SK-N-MC (cell line): ENCODE results near the gene PDZD2.

Experiments
- DNase-seq: peaks from one replicate; pipeline ENCODE4 v3.0.0-alpha.2; 2011; ENCODE audit warnings: low read depth, low spot score
- H3K27ac ChIP-seq: fragments of 200-600 bp; sonication (generic); 2 replicates; pipeline ENCODE4 v1.5.1; 2016; ENCODE audit warnings: mixed run types
- H3K36me3 ChIP-seq: fragments of 200-600 bp; sonication (generic); 2 replicates; pipeline ENCODE4 v1.6.1; 2017; ENCODE audit warnings: antibody characterized with exemption, low read length, mixed read lengths; ENCODE audit not compliant: insufficient read depth
- H3K4me3 ChIP-seq: fragments of 200-600 bp; sonication (generic); 2 replicates; pipeline ENCODE4 v1.5.1; 2016
- H3K9ac ChIP-seq: fragments of 200-600 bp; sonication (generic); 2 replicates; pipeline ENCODE4 v1.8.0; 2017; ENCODE audit warnings: mixed run types, mixed read lengths; ENCODE audit not compliant: insufficient read length
- H3K9me3 ChIP-seq: fragments of 200-600 bp; sonication (generic); 2 replicates; pipeline ENCODE4 v1.6.1; 2017; ENCODE audit warnings: low read depth, mild to moderate bottlenecking, antibody characterized with exemption, low read length, moderate library complexity, mixed read lengths
- EZH2 ChIP-seq: fragments of 200-600 bp; sonication (generic); IDR thresholded peaks from one replicate; pipeline ENCODE4 v1.6.1; 2017; ENCODE audit warnings: antibody characterized with exemption
- FOXP2 ChIP-seq: optimal IDR thresholded peaks from 2 replicates; pipeline ENCODE3; 2011; ENCODE audit warnings: mild to moderate bottlenecking, moderate library complexity; ENCODE audit not compliant: insufficient read depth; ENCODE audit errors: extremely low read length, control extremely low read depth
- POLR2AphosphoS5 ChIP-seq: IDR thresholded peaks from 2 replicates; pipeline ENCODE4 v1.6.1; 2012; ENCODE audit warnings: mild to moderate bottlenecking, low read depth, low read length, borderline replicate concordance

PDZD2 gene

DNA sequence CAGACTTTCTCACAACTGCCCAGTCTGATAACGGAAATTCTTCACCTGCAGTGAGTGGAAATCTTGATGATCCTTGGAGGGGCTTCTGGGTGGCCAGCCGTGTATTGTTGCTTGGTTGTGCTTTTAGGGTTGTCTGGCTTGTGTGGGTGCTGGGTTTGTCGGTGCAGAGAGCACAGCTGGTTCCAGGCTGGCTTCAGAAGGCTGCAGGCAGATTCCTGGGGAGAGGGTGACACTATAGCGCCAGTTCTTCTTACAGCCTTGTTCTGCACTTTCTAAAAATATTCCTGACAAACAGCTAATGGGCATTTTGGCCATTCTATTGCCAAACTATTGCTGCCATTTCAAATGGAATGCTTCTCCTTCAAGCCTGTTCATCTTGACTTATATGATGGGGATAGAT is 99.3 kb downstream of the PDZD2 start:
- Histone ChIP-seq H3K9ac (no peak overlapping the region), H3K4me3 (no peak overlapping the region), H3K9me3 (no peaks in the 10 kb centered on the region), H3K27ac (no peak overlapping the region), H3K36me3 (no peaks in the 10 kb centered on the region)
- no peak for DNase-seq
- no peak for TF ChIP-seq EZH2
- no peak for TF ChIP-seq POLR2AphosphoS5
- TF ChIP-seq FOXP2, result no peak

DNA sequence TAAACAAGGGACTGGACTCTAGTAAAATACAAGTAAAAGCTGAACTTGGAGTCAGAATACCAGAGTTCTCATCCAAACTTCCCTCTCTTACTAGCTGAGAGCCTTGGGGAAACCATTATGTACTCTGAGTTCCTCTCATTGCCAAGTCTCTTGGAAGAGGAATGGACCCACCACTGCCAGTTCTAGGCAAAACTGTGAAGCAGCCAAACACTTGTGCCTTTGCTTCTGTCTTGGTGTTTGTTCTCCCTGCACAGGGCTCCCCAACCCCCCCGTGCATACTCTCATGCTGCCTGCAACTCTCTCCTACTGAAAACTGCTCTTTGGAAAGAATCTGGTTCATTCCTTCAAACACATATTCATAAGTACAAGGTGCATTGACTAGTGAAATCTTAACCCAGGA is 102.6 kb downstream of the PDZD2 start:
- H3K9me3 ChIP-seq, result no peaks in the 10 kb centered on the region
- no peak overlapping the region for H3K9ac ChIP-seq
- no peak for DNase-seq
- no peak overlapping the region for H3K4me3 ChIP-seq
- no peak for TF ChIP-seq POLR2AphosphoS5
- no peak for TF ChIP-seq FOXP2
- TF ChIP-seq EZH2, result no peak
- no peaks in the 10 kb centered on the region for H3K36me3 ChIP-seq
- H3K27ac ChIP-seq, result no peak overlapping the region

DNA sequence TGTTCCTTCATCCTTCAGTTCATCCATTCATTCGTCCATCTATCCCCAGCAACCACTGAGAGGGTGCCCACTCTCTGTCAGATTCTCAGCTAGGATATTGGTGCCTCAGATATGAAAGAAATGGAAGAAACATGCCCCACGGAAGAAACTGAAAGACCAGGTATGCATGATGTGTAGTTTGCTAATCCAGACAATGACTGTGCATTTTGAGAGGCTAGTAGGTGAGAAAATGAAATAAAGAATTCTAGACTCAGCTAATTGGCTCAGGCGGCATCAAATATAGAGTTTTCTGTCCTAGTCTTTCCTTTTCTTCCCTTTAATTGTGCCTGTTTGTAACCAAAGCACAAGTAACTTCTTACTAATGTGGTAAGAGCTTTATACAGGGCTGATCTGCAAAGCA is 104.7 kb downstream of the PDZD2 start:
- TF ChIP-seq EZH2 (no peak), FOXP2 (no peak), POLR2AphosphoS5 (no peak)
- Histone ChIP-seq H3K9me3 (no peaks in the 10 kb centered on the region), H3K9ac (no peak overlapping the region), H3K36me3 (no peaks in the 10 kb centered on the region), H3K27ac (no peak overlapping the region), H3K4me3 (no peak overlapping the region)
- DNase-seq, result no peak

DNA sequence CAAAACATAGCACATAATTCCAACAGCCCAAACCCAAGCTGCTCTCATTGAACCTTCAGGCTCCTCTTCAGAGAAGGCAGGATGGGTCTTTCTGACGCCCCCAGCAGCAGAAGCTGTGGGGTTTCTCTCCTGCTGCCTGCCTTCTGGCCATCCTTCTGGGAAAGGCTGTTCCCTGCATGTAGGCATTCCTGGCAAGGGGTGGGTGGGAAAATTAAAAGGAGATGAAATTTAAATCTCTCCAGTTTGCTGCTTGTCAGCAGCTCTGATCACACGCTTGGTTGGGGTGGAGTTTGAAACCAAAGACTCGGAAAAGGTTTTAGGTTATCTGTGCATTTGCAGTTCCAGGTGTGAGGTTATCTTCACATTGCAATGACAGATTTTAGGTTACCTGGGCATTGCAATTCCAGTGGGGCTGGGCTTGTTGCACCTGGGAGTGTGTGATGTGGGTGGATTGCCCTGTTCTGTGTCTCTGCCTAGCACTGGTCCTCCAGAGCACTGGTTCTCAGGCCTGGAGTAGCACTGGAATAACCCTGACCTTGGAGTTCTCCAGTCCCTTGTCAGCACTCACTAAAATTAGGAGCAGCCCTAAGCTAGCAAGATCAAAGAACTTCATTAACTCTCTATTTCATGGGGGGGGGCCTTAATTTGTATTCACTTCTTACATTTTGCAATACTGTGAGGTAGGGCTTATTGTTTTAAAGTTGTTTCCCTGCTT is 109.7 kb downstream of the PDZD2 start:
- Histone ChIP-seq H3K4me3 (no peak overlapping the region), H3K36me3 (no peaks in the 10 kb centered on the region), H3K9ac (no peak overlapping the region), H3K9me3 (no peaks in the 10 kb centered on the region), H3K27ac (no peak overlapping the region)
- no peak for DNase-seq
- no peak for TF ChIP-seq POLR2AphosphoS5
- TF ChIP-seq EZH2, result no peak
- TF ChIP-seq FOXP2, result no peak

DNA sequence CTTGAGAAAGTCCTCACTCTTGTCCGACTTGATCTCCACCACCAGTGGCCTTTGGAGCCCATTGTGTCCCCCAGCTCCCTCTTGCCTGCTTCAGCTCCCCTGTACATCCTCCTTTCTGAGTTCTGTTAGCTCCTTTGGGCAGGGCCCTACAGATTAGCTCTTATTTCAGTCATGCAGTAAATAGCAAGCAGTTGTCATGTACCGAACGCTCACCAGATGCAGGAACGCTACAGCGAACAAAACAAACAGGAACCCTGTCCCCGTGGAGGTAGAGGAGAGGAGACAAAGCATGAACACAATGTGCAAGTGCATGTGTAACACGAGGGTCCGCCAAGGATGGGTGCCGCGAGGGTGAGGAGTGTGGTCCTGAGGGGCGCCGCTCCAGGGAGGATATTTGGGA is 111.3 kb downstream of the PDZD2 start:
- no peak for DNase-seq
- TF ChIP-seq FOXP2, result no peak
- no peak for TF ChIP-seq EZH2
- TF ChIP-seq POLR2AphosphoS5, result no peak

DNA sequence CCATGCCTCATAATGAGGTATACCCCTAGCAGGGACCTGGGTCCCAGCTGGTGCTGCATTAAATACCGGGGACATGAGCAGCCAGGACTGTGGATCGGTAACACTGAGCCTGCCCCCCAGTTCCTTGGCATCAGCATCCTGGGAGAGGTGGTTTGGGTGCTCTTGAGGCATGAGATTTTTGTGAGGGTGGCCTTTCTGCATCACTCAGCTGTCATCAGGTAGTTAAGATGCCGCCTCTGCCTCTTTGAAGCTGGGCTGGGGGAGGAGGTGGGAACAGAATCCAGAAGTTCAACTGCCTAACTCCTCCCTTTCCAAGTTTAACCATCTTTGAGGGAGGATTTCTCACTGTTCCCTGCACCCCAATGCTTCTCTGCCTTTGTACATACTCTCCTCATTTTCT is 112.7 kb downstream of the PDZD2 start:
- Histone ChIP-seq H3K9ac (no peak overlapping the region), H3K27ac (no peak overlapping the region), H3K36me3 (no peaks in the 10 kb centered on the region), H3K4me3 (no peak overlapping the region), H3K9me3 (no peaks in the 10 kb centered on the region)
- no peak for DNase-seq
- TF ChIP-seq FOXP2, result no peak
- TF ChIP-seq POLR2AphosphoS5, result no peak
- no peak for TF ChIP-seq EZH2

More for the DNA sequence above, 111.3 kb downstream of the PDZD2 start:
- Histone ChIP-seq H3K27ac (no peak overlapping the region), H3K4me3 (no peak overlapping the region), H3K9me3 (no peaks in the 10 kb centered on the region), H3K9ac (no peak overlapping the region), H3K36me3 (no peaks in the 10 kb centered on the region)

DNA sequence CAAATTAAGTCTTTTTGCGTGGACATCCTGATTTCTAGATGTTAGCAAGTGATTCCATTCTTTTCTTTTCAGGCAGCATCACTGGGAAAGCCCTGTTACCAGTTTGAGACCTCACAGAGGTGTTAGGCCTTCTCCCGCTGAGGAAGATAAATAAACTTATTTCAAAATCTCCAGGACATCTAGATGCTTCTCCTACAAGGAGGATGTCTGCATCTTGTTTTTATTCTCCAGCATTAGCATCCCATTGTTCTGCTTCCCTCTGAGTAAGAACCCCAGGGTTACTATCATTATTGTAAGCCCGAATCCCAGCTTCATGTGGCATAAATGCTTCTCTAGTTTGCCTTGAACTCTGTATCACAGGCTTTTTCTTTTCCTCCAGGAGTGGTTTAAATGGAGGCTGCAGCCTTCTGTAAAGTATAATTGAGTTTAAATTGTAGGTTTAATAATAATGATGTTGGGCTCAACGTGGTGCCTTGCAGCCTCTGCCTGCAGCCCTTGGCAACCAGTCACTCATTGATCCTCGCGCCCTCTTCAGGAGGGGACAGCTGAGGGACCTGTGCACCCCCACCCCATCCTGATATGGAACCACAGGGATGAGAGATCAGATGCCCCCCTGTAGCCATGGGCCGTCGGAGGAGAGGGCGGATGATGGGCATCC is 114.9 kb downstream of the PDZD2 start:
- Histone ChIP-seq H3K4me3 (no peak overlapping the region), H3K36me3 (no peaks in the 10 kb centered on the region), H3K27ac (no peak overlapping the region), H3K9me3 (no peaks in the 10 kb centered on the region), H3K9ac (no peak overlapping the region)
- no peak for DNase-seq
- TF ChIP-seq FOXP2, result no peak
- no peak for TF ChIP-seq POLR2AphosphoS5
- TF ChIP-seq EZH2, result no peak

DNA sequence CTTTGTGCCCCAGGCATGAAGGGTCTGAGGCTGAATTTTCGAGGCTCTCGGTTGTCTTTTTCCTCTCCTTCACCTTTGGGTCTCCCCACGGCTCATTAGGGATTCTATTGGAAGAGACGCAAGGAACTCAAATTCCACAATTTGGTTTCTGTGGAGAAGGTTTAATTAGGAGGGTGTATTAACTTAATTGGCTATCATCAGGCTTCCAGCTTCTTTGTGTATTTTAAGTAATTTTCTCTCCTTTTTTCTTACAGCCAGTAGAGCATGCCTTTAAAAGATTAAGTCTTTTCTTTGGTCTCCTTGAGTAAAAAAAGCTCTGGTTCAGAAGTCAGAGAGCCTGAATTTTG is 115.4 kb downstream of the PDZD2 start:
- DNase-seq, result no peak
- no peak for TF ChIP-seq FOXP2
- no peak for TF ChIP-seq EZH2
- TF ChIP-seq POLR2AphosphoS5, result no peak
- no peak overlapping the region for H3K4me3 ChIP-seq
- H3K9me3 ChIP-seq, result no peaks in the 10 kb centered on the region
- H3K9ac ChIP-seq, result no peak overlapping the region
- H3K27ac ChIP-seq, result no peak overlapping the region
- H3K36me3 ChIP-seq, result no peaks in the 10 kb centered on the region

DNA sequence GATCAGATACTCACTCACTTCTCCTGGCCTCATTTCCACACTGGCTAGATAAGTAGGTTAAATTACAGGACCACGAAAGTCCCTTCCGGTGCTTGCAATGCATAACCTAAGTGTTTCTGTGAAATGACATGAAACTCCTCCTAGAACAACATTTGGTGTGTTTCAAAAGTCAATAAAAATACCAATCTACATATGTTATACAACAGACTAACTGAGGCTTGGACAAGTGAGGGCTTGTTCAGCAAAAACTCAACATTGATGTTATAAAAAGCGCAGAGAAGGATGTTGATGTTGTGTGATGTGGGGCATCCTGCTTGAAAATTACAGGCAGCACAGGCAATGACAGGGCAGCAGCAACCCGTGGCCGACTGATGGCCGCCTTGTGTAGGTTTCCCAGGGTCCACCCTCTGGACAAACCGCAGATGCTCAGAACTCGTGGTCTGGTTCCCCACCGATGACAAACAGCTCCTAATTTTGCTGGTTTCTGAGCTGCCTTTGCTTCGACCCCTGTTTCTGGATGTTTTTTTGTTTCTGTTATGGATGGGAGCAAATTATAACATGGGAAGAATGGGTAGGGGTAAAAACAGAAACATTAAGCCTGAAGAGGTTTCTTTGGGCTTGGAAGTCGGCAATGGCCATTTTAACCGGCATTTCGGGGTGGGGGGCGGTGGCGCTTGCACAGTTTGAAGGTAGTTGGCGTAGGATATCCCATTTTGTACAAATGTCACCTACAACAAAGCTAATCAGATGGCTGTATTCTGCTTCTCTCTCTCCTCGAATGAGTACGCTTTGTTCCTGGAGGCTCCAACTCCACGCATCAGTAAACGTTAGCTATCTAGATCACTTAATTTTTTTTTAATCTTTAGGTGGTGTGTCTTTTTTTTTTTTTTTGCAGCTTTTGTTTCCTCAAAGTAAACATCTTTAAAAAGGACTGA is 116.1 kb downstream of the PDZD2 start:
- no peaks in the 10 kb centered on the region for H3K9me3 ChIP-seq
- no peaks in the 10 kb centered on the region for H3K36me3 ChIP-seq
- H3K9ac ChIP-seq, result no peak overlapping the region
- TF ChIP-seq EZH2 (no peak), POLR2AphosphoS5 (no peak), FOXP2 (no peak)
- no peak for DNase-seq
- no peak overlapping the region for H3K27ac ChIP-seq
- no peak overlapping the region for H3K4me3 ChIP-seq
